ENCODE measurements around the gene APOF.
"Not testable (repeated sequence)": the region's sequence is repeated elsewhere in the genome, so short reads cannot be mapped to it uniquely, and the experiment has no call there.

Gene APOF, protein sequence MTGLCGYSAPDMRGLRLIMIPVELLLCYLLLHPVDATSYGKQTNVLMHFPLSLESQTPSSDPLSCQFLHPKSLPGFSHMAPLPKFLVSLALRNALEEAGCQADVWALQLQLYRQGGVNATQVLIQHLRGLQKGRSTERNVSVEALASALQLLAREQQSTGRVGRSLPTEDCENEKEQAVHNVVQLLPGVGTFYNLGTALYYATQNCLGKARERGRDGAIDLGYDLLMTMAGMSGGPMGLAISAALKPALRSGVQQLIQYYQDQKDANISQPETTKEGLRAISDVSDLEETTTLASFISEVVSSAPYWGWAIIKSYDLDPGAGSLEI

DNA sequence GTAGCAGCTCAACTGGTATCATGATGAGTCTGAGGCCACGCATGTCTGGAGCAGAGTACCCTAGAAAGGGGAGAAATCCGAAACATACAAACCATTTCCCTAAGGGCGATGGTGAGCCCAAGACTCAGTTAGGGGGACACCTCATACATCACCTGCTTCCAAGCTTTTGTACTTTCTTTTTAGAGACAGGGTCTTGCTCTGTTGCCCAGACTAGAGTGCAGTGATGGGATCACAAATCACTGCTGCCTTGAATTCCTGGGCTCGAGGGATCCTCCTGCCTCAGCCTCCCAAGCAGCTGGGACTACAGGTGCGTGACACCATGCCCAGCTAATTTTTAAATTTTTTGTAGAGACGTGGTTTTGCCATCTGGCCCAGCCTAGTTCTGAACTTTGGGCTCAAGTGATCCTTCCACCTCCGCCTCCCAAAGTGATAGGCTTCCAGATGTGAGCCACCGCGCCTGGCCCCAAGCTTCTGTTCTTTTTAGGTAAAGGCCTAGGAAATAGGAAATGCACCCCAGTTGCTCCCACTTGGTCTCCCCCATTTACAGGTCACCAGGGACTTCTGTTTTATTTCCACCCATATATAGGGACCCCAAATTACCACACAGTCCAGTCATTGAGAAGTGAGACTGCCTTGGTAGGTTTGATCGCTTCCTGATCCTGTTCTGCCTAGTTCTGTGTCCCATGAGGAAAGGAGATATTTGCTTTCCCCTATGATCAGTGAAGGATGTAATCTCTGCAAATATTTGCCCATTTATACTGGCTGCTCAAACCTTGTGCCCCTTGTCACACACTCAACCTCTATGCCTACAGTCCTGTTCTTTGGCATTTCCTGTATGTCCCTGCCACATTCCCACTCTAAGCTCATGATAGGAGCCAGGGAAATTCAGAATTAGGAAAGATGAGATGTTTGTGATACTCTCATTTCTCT, at the start of gene APOF:
TSS of gene APOF (minus strand) at position 728 of the 930 bp plus-strand sequence. CDS start at position 616, 112 bp downstream.
- DNase-seq, result no peak

DNA sequence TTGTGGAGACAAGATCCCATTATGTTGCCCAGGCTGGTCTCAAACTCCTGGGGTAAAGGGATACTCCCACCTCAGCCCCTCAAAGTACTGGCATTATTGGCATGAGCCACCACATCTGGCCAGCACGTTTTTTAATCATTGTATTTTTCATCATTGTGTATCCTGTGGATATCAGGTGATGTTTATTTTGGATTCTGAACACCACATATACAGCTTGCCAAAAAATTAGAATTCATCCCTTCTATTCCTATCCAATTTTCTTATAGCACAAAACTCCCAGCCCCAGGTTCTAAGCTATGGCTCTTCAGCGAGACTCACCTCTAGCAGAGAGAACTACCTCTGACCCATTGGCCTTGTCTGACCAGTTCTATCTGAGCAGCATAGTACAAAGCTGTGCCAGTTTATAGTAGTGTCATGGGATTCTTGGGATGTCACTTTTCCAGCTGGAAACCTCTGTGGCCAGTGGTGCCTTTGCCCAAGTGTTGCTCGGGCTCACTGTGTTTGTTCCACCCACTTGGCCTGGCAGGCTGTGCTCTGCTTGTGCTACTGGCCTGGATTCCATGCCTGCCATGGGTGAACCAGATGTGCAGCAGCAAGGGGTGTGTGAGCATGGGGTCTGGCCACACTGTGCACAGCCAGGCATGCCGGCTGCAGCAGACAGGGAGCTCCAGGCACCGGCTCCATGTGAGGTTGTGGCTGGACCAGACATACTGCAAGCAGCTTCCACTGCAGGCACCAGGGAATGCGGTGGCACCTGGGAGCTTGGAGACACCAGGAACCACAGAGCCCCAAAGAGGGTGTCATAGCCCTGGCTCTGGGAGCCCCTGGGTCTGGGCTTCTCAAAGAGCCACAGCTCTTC, 49.4 kb upstream of the APOF start:
- DNase-seq, result no peak

DNA sequence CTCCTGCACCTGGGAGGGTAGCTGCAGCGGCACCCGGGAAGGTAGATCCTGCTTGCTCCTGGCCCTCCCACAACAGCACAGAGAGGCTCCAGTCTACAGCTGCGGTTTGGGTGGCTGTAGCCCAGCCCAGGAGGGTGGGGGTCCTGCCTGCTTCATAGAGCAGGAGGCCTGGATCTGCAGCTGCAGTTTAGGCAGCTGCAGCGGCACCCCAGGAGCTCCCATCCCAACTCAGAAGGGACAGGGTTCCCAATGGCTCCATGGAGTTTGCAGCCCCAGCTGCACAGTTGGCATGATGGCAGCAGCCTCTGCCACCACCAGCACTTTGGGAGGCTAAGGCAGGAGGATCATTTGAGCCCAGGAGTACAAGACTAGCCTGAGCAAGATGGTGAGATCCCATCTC, 48.1 kb upstream of the APOF start:
- no peak for DNase-seq

DNA sequence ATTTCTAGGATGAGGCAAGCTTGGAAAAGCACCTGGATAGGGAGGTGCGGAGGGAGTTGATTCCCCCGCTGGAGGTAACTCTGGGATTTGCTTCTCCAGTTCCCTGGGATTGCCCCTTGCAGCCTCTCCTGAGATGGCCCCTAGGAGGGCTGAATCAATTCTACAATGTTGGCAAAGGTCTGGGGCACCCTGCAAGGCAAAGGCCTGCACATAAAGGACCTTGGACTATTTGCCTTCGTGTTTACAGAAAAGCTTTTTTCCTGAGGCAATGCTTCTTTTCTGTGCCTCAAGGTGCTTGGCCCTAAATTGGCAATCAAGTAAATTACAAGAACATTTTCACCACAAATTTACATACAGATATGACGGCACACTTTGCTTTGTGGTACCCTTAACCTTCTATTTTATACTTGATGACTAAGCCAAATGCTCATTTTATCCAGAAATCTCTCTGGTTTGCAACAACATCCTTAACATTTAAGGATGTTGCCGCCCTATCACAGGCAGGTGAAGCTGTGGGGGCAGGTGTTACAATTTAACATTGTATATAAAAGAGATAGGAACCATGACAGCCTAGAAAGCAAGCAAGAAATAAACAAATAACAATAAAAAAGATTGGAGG, 46.3 kb upstream of the APOF start:
- no peak for DNase-seq

- DNase-seq, result not testable (repeated sequence)
Observed at GRCh38 chr12:56404227-56404626, 41.6 kb upstream of the APOF start.

GRCh38 chr12:56401612-56402011, 39.0 kb upstream of the APOF start:
- DNase-seq, result not testable (repeated sequence)

DNA sequence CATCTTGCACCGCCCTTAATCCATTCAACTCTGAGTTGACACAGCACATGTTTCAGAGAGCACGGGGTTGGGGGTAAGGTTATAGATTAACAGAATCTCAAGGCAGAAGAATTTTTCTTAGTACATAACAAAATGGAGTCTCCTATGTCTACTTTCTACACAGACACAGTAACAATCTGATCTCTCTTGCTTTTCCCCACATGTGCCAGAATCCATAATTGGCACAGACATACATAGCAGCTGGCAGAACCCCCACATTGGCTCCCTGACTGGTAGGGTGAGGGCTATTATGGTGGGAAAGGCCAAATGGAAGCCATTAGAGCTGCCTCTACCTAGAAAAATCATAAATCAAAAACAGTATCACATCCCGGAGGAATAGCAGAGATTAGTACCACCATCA, 38.5 kb upstream of the APOF start:
- DNase-seq, result not testable (repeated sequence)

DNA sequence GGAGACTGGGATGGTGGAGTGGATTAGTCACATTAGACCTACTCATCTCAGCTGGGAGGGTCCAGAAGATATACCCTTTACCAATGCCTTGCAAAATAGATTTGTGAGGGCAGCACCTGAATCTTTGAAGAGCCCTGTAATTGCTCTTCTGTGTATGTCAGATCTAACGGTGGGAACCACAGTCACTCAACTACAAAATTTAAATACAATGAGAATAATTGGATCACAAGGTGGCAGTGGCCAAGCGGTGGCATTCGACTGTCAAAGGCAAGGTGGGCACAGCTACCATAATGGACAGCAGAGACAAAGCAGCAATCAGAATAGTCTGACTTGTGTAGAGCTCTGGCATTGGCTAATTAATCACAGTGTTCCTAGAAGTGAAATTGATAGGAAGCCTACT, 36.8 kb upstream of the APOF start:
- DNase-seq, result not testable (repeated sequence)

GRCh38 chr12:56398324-56398723, 35.7 kb upstream of the APOF start:
- DNase-seq, result no peak

DNA sequence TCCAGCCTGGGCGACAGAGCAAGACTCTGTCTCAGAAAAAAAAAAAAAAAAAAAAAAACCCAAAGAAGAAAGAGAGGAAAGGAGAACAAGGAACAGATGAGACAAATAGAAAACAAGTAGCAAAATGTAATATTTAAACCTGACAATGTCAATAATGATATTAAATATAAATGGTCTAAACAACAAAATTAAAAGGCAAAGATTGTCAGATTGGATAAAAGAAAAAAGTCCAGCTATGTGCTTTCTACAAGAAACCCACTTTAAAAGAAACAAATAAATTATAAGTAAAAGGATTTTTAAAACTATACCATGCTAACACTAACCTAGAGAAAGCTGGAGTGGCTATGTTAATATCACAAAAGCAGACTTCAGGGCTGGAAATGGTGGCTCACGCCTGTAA, 29.7 kb upstream of the APOF start:
- DNase-seq, result no peak

DNA sequence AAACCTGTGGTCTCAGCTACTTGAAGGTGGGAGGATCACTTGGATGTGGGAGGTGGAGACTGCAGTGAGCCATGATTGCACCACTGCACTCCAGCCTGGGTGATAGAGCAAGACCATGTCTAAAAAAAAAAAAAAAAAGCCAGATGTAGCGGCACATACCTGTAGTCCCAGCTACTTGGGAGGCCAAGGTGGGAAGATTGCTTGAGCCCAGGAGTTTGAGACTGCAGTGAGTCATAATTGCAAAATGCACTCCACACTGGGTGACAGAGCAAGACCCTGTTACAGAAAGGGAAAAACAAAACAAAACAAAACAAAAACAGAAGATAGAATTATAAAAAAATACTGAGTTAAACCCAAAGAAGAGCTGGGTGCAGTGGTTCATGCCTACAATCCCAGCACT, 29.1 kb upstream of the APOF start:
- no peak for DNase-seq

- no peak for DNase-seq
Observed at GRCh38 chr12:56389412-56389811, 26.8 kb upstream of the APOF start.

DNA sequence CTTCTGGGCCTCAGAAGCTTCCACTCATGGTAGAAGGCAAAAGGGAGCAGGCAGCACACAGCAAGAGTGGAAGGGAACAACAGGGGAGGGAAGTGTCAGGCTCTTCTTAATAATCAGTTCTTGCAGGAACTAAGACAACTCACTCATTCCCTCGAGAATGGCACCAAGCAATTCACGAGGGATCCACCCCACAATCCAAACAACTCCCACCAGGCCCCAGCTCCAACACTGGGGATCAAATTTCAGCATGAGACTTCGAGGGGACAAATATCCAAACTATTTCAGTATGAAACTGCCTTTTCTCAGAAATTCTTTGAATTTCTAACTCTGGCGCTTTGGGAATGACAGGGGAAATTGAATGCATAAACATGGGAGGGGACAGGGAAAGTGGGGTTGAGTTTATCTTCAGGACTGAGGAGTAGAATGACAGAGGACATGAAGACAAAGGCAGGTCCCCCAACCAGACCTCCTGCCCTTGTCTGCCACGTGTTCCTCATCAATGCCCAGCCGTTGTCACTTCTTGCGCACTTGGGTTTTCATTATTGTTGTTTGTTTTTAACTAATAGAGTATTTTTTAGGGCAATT, 24.6 kb upstream of the APOF start:
- DNase-seq, result no peak

DNA sequence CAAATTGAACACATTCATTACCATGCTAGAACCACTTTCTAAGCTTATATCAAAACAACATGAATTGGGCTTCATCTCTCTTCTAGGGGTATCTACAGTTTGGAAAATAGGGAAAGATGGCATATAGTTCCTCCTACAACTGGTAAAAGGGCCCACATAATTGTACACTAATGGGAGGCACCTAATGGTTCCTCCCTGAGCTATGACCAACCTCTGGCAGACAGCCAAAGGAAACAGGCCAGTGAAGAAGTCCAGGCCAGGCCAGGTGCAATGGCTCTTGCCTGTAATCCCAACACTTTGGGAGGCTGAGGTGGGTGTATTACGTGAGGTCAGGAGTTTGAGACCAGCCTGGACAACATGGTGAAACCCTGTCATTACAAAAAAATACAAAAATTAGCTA, 23.2 kb upstream of the APOF start:
- peak; percentile 10 for DNase-seq

DNA sequence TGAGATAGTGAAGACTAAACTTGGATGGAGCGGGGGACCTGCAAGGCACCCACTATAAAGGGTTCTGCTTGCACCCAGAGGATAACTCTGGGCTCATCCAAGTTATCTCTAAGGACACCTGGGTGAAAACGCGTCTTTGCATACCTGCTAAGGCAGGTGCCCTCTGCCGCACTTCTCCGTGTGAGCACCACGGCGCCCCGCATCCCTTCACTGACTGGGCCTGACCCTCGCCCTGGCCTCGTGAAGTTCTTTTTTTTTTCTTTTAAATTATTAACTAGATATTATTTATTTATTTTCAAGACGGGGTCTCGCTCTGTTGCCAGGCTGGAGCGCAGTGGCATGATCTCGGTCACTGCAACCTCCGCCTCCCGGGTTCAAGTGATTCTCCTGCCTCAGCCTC, 20.0 kb upstream of the APOF start:
- DNase-seq, result no peak

GRCh38 chr12:56377989-56378316, 15.3 kb upstream of the APOF start:
- no peak for DNase-seq

- DNase-seq, result peak; percentile 59
Observed at GRCh38 chr12:56377310-56377988, 14.8 kb upstream of the APOF start.

GRCh38 chr12:56375598-56376434, 13.2 kb upstream of the APOF start:
- DNase-seq, result no peak

GRCh38 chr12:56374726-56375597, 12.3 kb upstream of the APOF start:
- DNase-seq, result no peak

DNA sequence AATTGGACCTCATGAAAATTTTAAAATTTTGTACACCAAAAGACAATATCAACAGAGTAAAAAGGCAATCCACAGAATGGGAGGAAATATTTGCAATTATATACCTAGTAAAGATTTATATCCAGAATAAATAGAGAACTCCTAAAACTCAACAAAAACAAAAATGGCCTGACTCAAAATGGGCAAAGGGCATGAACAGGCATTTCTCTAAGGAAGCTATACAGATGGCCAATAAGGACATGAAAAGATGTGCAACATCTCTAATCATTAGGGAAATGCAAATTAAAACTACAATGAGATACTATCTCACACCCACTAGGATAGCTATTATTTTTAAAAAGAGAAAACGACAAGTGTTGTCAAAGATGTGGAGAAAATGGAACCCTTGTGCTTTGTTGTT, 10.9 kb upstream of the APOF start:
- DNase-seq, result no peak

All from hematopoietic multipotent progenitor cell treated with erythropoietin and hydrocortisone succinate and interleukin-3 and kit ligand, for 4 days (in vitro differentiated cells).